Activated CD8-positive, alpha-beta memory T cell treated with anti-CD3 and anti-CD28 coated beads, Interleukin-2, amount 50 U/mL, for 1 hour (primary cell): Measurements from ENCODE around the gene CCRL2.
"Not testable (repeated sequence)": the region's sequence is repeated elsewhere in the genome, so short reads cannot be mapped to it uniquely, and the experiment has no call there.

Experiments
- DNase-seq: peaks from one replicate; pipeline ENCODE4 v3.0.0-alpha.2; 2020; ENCODE audit errors: extremely low read depth

The CCRL2 gene

DNA sequence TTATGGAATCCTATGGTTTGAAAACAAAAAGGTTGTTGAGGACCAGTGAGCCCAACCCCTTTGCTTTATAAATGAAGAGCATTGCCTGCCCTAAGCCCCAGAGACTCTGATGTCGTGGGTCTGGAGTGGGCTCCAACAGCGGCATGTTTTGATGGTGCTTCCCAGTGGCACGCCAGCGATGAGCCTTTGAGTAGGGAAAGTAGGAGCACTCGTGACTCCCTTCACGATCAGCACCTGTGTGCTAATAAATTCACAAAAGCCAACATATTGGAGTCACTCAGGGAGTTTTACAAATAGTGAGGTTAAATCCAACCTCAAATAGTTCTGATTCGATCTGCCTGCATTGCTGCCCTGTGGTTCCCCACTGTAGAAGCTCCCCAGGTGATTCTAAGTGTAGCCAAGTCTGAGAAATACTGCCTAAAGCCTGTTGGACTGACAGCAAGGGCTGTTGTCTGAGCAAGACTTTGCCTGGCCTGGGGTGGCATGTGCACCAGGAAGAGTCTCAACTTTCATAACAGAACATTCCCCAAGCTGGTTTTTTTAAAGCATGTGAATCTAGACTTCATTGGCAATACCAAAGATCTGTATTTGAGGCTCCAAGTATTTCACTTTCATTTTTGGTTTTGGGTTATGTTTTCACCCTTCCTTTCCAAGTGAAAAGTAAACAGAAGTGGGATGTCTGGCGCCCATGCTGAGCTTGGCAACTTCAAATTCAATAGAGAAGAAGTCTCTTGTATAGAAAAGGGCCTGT lies 26.4 kb upstream of the CCRL2 start:
- DNase-seq: no peak

DNA sequence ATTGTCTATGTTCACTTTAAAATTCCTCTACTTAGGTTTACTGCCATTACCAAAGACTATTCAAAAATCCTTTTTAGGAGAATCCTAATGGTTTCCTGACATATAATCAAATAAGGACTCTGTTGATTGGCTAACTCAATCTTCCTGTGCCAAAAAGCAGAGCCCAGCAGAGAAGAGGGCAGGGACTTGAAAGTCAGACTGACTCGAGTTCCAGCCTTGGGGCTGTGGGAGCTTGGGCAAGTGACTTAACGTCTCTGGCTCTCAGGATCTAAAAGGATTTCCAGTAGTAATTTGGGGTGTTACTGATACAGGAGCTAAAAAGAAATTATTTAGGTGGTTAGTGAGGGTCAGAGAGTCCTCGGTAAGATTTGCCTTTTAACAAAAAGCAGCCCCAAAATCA lies 25.4 kb upstream of the CCRL2 start:
- DNase-seq: no peak

DNA sequence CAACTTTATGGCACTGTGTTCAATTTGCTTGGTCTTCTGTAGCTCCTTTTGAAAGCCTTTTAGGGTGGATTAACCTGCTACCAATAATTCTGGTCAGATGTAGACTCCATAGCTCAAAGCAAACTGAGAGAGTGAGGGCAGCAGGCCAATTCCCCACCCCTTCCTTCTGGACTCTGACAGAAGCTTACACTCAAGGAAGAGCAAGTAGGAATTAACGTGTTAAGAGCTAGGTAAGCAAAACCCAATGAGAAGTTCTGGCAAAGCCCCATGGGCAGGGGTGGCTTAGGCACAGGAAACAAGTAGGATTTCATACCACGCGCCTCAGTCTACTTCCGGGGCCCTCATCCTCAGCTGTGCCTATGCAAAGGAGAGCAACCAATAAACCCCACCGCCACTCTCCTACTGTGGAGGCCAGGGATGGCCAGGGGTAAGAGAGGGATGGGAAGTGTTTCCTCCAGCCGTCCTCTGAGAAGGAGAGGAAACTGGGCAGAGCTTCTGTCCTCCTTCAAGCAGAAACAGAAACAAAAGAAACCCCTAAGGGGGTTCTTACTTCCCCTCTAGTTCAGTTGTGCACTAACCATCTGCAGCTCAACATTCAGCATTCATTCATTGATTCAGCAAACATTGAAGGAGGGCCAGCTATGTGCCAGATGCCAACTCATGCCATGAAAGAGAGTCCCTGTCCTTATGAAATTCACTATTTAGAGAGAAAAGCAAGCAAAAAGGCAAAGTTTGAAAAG lies 23.7 kb upstream of the CCRL2 start:
- DNase-seq: no peak

GRCh38 chr3:46383951-46384330 lies 23.1 kb upstream of the CCRL2 start:
- no peak for DNase-seq

GRCh38 chr3:46386205-46386604 lies 20.9 kb upstream of the CCRL2 start:
- DNase-seq: no peak

GRCh38 chr3:46388847-46389246 lies 18.2 kb upstream of the CCRL2 start:
- not testable (repeated sequence) for DNase-seq

DNA sequence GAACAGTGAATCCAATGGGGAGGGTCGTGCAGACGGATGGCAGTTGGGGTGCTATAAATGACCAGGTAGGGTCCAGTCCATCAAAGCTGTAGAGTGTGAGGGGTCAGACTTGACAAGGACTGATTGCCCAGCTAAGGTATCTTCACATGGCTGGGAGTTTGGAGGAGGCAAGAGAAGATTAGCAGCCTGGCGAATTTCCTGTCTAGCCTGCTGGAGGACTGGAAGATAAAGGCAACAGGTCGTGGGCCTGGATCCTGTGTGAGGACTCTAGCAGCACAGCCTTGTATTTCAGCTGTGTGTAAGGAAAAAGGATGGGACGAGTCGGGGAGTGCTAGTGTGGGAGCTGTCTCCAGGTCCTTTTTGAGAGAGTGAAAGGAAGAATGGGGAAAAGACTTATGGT lies 17.8 kb upstream of the CCRL2 start:
- DNase-seq: no peak

GRCh38 chr3:46391526-46391925 lies 15.5 kb upstream of the CCRL2 start:
- not testable (repeated sequence) for DNase-seq

- no peak for DNase-seq
Observed at GRCh38 chr3:46393011-46393410, 14.0 kb upstream of the CCRL2 start.

GRCh38 chr3:46393554-46394434 lies 13.3 kb upstream of the CCRL2 start:
- DNase-seq: no peak

GRCh38 chr3:46395210-46395661 lies 11.8 kb upstream of the CCRL2 start:
- DNase-seq: no peak

DNA sequence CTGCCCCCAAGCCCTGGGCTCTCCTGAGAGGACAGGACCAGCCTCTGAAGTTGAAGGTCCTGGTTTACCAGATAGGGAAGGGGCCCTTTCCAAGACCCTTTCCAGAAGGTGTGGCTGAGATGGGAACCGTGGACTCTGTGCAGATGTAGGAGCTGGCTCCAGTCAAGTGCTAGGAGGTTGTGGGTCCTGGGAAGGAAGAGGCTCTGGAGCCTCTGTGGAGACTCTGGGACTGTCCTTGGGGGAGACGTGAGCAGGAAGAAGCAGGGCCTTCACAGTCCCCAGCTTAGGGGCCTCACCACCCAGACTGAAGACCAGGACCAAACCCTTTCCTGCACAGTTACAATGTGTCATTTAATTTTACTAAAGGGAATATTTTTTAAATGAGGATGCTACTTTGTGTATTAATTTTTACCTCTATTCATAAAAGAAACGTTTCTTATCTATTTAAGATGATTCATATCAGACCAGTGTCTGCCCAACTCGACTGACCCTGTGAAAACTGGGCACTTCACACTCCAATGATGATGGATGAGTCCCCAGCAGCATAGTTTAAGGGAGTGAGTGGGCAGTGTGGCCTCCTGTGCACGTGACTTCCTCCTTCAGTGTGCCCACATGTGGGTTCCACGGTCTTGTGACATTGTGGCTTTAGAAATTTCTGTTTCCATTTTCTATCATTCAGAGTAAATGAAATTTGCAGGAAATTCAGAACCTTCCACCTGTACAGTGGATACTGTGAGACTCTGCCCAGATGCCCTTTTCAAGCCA lies 11.1 kb upstream of the CCRL2 start:
- DNase-seq: no peak

DNA sequence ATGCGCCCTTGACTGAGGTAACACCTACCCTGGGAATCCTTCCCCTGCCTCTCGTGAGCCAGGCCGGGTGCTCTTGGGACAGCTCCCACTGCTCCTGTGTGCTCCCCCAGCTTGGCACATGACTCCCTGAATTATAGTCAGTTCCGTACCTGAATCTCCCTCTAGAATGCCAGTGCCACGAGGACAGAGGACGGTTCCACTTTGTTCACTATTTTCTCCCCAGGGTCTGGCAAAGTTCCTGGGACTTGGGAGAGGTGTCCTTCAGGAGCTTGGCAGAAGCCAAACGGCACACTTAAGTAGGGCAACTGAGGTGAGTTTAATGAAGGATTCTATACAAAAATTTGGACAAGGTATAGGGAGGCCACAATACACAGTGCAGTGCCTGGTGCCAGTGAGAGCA lies 9.9 kb upstream of the CCRL2 start:
- DNase-seq: no peak

DNA sequence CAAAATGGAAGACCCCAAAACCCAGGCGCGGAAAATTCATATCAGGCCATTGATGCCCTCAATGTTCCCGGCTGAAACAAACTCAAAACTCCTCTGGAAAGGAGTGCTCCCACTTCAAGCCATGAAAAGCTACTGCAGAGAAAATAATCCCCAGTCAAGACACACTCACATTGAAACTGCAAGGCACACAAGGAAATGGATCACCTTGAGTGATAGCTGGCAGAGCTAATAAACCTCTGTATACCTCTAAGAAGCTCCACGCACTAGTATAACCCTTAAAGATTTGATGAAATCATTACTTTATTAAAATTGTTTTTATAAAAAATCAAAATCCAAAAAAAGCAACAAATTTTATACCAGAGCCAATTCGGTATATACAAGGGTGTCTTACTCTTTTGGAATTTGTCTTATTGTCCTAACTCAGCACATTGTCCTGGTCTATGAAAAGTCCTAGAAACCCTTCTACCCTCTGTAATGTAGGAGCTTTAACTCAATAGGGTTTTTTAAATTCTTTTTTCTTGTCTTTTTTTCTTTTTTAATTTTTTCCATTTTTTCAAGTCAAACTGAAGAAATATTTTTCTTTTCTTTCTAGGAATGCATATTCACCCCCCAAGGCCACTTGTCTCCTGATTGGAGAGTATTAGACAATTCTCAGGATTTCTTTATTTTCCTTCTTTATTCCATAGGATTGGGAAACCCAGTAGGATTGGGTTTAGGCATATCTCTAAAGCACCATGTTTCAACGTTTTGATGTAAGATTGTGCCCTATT lies 8.7 kb upstream of the CCRL2 start:
- DNase-seq: no peak

DNA sequence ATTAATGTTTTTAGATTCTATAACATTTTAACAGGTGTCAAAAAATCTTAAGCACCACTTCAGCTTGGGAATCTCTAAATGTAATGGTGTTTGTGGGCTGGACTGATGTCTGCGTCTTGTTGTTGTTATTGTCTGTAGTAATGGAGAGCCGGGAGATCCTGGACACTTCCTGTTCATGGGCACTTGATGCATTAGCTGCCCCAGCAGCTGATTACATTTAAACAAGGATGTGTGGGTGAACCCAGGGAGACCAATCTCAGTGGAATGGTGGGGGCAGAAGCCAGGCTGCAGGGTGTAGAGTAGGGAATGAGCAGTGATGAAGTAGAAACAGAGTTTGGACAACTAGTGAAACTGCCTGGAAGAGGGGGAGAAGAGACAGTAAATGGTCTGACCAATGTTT lies 8.0 kb upstream of the CCRL2 start:
- DNase-seq: no peak

DNA sequence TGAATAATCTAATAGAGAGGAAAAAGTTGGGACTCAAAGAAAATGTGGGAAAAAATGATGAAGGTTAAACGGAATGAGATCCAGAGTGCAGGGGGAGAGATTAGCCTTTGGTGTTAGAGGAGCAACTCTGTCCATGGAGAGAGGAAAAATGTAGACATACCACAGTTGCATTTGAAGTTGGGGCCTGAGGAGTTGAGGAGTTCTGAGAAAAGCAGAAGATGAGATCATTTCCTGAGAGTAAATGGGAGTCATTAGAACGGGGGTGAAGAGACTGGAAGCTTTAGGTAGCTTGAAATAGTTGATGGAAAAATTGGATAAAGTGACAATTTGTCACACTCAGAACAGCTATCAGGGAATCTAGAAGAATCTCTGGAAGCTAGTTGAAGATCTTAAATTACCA lies 7.5 kb upstream of the CCRL2 start:
- no peak for DNase-seq

- DNase-seq: no peak
Observed at GRCh38 chr3:46400000-46400734, 6.9 kb upstream of the CCRL2 start.

DNA sequence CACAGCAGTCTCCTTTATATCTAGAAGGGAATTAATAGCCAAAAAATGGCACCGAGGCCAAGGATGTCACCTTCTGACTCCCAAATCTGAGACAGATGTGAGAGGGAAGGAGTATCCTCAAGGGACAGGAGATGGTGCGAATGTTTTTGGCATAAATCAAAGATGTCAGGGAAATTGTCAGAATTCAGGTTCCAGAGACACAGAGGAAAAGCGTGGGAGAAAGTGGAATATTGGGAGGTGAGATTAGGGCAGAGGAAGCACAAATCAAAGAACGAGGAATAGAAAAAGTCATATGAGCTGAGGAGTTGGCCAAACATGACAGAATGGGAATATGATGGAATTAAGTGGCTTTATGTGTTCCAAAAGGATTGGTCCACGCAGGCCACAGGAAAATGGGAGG lies 6.2 kb upstream of the CCRL2 start:
- no peak for DNase-seq

DNA sequence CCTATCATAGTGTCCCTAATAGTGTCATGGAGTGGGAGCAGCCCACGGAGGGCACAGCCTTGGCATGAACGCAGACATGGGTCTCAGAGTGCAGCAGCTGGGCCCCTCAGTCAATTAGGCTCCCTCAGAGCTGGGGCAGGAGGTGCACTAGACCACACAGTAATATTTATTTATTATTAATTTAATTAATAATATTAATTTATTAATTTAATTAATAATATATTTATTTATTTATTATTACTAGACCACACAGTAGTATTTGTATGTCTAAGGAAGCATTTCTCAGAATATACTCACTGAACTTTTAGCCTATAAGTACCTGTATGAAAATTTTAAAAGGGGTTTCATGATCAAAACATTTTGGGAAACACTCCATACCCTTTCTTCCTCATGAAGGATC lies 5.5 kb upstream of the CCRL2 start:
- no peak for DNase-seq

DNA sequence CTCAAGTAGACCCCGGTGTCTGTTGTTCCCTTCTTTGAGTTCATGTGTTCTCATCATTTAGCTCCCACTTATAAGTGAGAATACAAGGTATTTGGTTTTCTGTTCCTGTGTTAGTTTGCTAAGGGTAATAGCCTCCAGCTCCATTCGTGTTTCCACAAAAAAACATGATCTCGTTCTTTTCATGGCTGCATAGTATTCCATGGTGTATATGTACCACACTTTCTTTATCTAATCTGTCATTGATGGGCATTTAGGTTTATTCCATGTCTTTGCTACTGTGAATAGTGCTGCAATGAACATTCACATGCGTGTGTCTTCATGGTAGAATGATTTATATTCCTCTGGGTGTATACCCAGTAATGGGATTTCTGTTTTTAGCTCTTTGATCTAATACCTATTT lies 4.2 kb upstream of the CCRL2 start:
- not testable (repeated sequence) for DNase-seq
